ENCODE data around the gene MSANTD2.

Gene MSANTD2

GRCh38 chr11:124800226-124800929, at the start of gene MSANTD2:
TSS of gene MSANTD2 (minus strand) at chr11:124800406. CDS start at chr11:124800380, 26 bp downstream.
- TF ChIP-seq GATA3 (IDR thresholded peaks at IDR 0.05; ENCODE audit: low read depth, low read length): no peak
- TF ChIP-seq GATA2 (IDR thresholded peaks at IDR 0.05; ENCODE audit: low read depth, low read length): 0 out of 2 replicates have a peak, but pooled peaks have one; percentile 3

- TF ChIP-seq GATA3 (IDR thresholded peaks at IDR 0.05; ENCODE audit: low read depth, low read length) (no peak), GATA2 (IDR thresholded peaks at IDR 0.05; ENCODE audit: low read depth, low read length) (no peak)
These were observed 46.0 kb upstream of the MSANTD2 start for GRCh38 chr11:124846070-124846673.

GRCh38 chr11:124844664-124845079, 44.5 kb upstream of the MSANTD2 start:
- no peak for TF ChIP-seq GATA3 (IDR thresholded peaks at IDR 0.05; ENCODE audit: low read depth, low read length)
- TF ChIP-seq GATA2 (IDR thresholded peaks at IDR 0.05; ENCODE audit: low read depth, low read length): no peak

- TF ChIP-seq GATA2 (IDR thresholded peaks at IDR 0.05; ENCODE audit: low read depth, low read length): no peak
- TF ChIP-seq GATA3 (IDR thresholded peaks at IDR 0.05; ENCODE audit: low read depth, low read length): no peak
These were observed 43.4 kb upstream of the MSANTD2 start for GRCh38 chr11:124843616-124843910.

GRCh38 chr11:124842305-124842704, 42.1 kb upstream of the MSANTD2 start:
- TF ChIP-seq GATA2 (IDR thresholded peaks at IDR 0.05; ENCODE audit: low read depth, low read length) (no peak), GATA3 (IDR thresholded peaks at IDR 0.05; ENCODE audit: low read depth, low read length) (no peak)

- TF ChIP-seq GATA2 (IDR thresholded peaks at IDR 0.05; ENCODE audit: low read depth, low read length) (no peak), GATA3 (IDR thresholded peaks at IDR 0.05; ENCODE audit: low read depth, low read length) (no peak)
These were observed 41.6 kb upstream of the MSANTD2 start for GRCh38 chr11:124841840-124842239.

GRCh38 chr11:124841201-124841600, 41.0 kb upstream of the MSANTD2 start:
- TF ChIP-seq GATA2 (IDR thresholded peaks at IDR 0.05; ENCODE audit: low read depth, low read length) (no peak), GATA3 (IDR thresholded peaks at IDR 0.05; ENCODE audit: low read depth, low read length) (no peak)

- no peak for TF ChIP-seq GATA3 (IDR thresholded peaks at IDR 0.05; ENCODE audit: low read depth, low read length)
- TF ChIP-seq GATA2 (IDR thresholded peaks at IDR 0.05; ENCODE audit: low read depth, low read length): no peak
These were observed 40.5 kb upstream of the MSANTD2 start for GRCh38 chr11:124840666-124841065.

- no peak for TF ChIP-seq GATA2 (IDR thresholded peaks at IDR 0.05; ENCODE audit: low read depth, low read length)
- TF ChIP-seq GATA3 (IDR thresholded peaks at IDR 0.05; ENCODE audit: low read depth, low read length): no peak
These were observed 39.9 kb upstream of the MSANTD2 start for GRCh38 chr11:124839972-124840621.

- no peak for TF ChIP-seq GATA3 (IDR thresholded peaks at IDR 0.05; ENCODE audit: low read depth, low read length)
- TF ChIP-seq GATA2 (IDR thresholded peaks at IDR 0.05; ENCODE audit: low read depth, low read length): no peak
These were observed 39.1 kb upstream of the MSANTD2 start for GRCh38 chr11:124839128-124839971.

- TF ChIP-seq GATA2 (IDR thresholded peaks at IDR 0.05; ENCODE audit: low read depth, low read length): no peak
- TF ChIP-seq GATA3 (IDR thresholded peaks at IDR 0.05; ENCODE audit: low read depth, low read length): no peak
These were observed 38.6 kb upstream of the MSANTD2 start for GRCh38 chr11:124838805-124839127.

- TF ChIP-seq GATA2 (IDR thresholded peaks at IDR 0.05; ENCODE audit: low read depth, low read length): no peak
- TF ChIP-seq GATA3 (IDR thresholded peaks at IDR 0.05; ENCODE audit: low read depth, low read length): no peak
These were observed 37.3 kb upstream of the MSANTD2 start for GRCh38 chr11:124837491-124837856.

- TF ChIP-seq GATA3 (IDR thresholded peaks at IDR 0.05; ENCODE audit: low read depth, low read length) (no peak), GATA2 (IDR thresholded peaks at IDR 0.05; ENCODE audit: low read depth, low read length) (no peak)
These were observed 35.7 kb upstream of the MSANTD2 start for GRCh38 chr11:124835918-124836317.

- TF ChIP-seq GATA2 (IDR thresholded peaks at IDR 0.05; ENCODE audit: low read depth, low read length) (no peak), GATA3 (IDR thresholded peaks at IDR 0.05; ENCODE audit: low read depth, low read length) (no peak)
These were observed 34.4 kb upstream of the MSANTD2 start for GRCh38 chr11:124834526-124835180.

All from SH-SY5Y (cell line).